ENCODE data around the gene OXCT1.

GRCh38 chr5:41695920-41696582 is 174.2 kb downstream of the OXCT1 start:
- TF ChIP-seq RNF2 (IDR thresholded peaks at IDR 0.05), result no peak
- TF ChIP-seq ETV5 (CRISPR knock-in tag; IDR thresholded peaks at IDR 0.05; ENCODE audit: low read depth), result no peak
- no peak for TF ChIP-seq POLR2A (conservative IDR thresholded peaks at IDR 0.05)
- no peak for TF ChIP-seq MTA3 (IDR thresholded peaks at IDR 0.05; ENCODE audit: borderline replicate concordance)
- TF ChIP-seq ZNF263 (CRISPR knock-in tag; IDR thresholded peaks at IDR 0.05; ENCODE audit: borderline replicate concordance), result no peak
- TF ChIP-seq SREBF2 (CRISPR knock-in tag; IDR thresholded peaks at IDR 0.05), result no peak

Data from K562 (cell line).